GM23338 (cell line): ENCODE data around the gene ANKRD11. TPM values are rescaled to one million over a fixed set of nuclear protein-coding genes. Genes with fewer than 3 reads are reported as not detected.

Experiments
- ATAC-seq: fragments of 200-7000 bp; cut with Tn5 transposase; 3 replicates; pipeline ENCODE4 v1.9.1; 2020
- DNase-seq: peaks from one replicate; pipeline ENCODE4 v3.0.0-alpha.2; 2015; ENCODE audit warnings: low spot score
- H2AFZ ChIP-seq: fragments of 200-600 bp; sonication (generic); 2 replicates; pipeline ENCODE4 v1.8.0; 2016; ENCODE audit warnings: antibody characterized with exemption, mild to moderate bottlenecking, moderate library complexity
- H3F3A ChIP-seq: fragments of 200-600 bp; sonication (generic); replicated peaks from 2 replicates; pipeline ENCODE4 v1.8.0; 2017; ENCODE audit warnings: antibody characterized with exemption, mixed run types, low read depth
- H3K27ac ChIP-seq: fragments of 200-600 bp; sonication (generic); 2 replicates; pipeline ENCODE4 v1.6.1; 2016; ENCODE audit warnings: low read depth
- H3K27me3 ChIP-seq: fragments of 200-600 bp; sonication (generic); 2 replicates; pipeline ENCODE4 v1.8.0; 2016; ENCODE audit warnings: mild to moderate bottlenecking, mixed run types, moderate library complexity; ENCODE audit not compliant: insufficient read depth
- H3K36me3 ChIP-seq: fragments of 200-600 bp; sonication (generic); 2 replicates; pipeline ENCODE4 v1.8.0; 2016; ENCODE audit warnings: mild to moderate bottlenecking; ENCODE audit not compliant: insufficient read depth
- H3K4me1 ChIP-seq: fragments of 200-600 bp; sonication (generic); 2 replicates; pipeline ENCODE4 v1.8.0; 2016; ENCODE audit warnings: mild to moderate bottlenecking, moderate library complexity; ENCODE audit not compliant: insufficient read depth
- H3K4me2 ChIP-seq: fragments of 200-600 bp; sonication (generic); 2 replicates; pipeline ENCODE4 v1.7.1; 2017; ENCODE audit warnings: mixed run types
- H3K4me3 ChIP-seq: fragments of 200-600 bp; sonication (generic); 2 replicates; pipeline ENCODE4 v1.6.1; 2016; ENCODE audit warnings: mixed run types
- H3K79me2 ChIP-seq: fragments of 200-600 bp; sonication (generic); replicated peaks from 2 replicates; pipeline ENCODE4 v1.8.0; 2017; ENCODE audit warnings: mild to moderate bottlenecking; ENCODE audit not compliant: insufficient read depth
- H3K9me2 ChIP-seq: fragments of 200-600 bp; sonication (generic); 2 replicates; pipeline ENCODE4 v1.8.0; 2017; ENCODE audit not compliant: insufficient read depth
- H4K20me1 ChIP-seq: fragments of 200-600 bp; sonication (generic); replicated peaks from 2 replicates; pipeline ENCODE4 v1.8.0; 2017; ENCODE audit warnings: mild to moderate bottlenecking; ENCODE audit not compliant: insufficient read depth
- H3K27ac Mint-ChIP-seq: 2 replicates; pipeline ENCODE4 v1.8.0; 2020; ENCODE audit warnings: inconsistent platforms, mild to moderate bottlenecking, moderate library complexity, mixed read lengths
- H3K27me3 Mint-ChIP-seq: 3 replicates; pipeline ENCODE4 v1.8.0; 2022; ENCODE audit warnings: low read depth, mild to moderate bottlenecking, moderate library complexity, mixed read lengths, inconsistent platforms; ENCODE audit not compliant: insufficient read depth, poor library complexity
- H3K36me3 Mint-ChIP-seq: 3 replicates; pipeline ENCODE4 v1.8.0; 2021; ENCODE audit warnings: low read depth, mild to moderate bottlenecking, inconsistent platforms, moderate library complexity, mixed read lengths
- H3K4me1 Mint-ChIP-seq: 3 replicates; pipeline ENCODE4 v1.8.0; 2020; ENCODE audit warnings: mild to moderate bottlenecking, inconsistent platforms, mixed read lengths
- H3K4me3 Mint-ChIP-seq: 3 replicates; pipeline ENCODE4 v1.8.0; 2021; ENCODE audit warnings: moderate library complexity, mild to moderate bottlenecking, inconsistent platforms, mixed read lengths
- H3K9me3 Mint-ChIP-seq: 3 replicates; pipeline ENCODE4 v1.8.0; 2020; ENCODE audit warnings: moderate library complexity, mild to moderate bottlenecking, inconsistent platforms, mixed read lengths
- CREB1 ChIP-seq: fragments of 250-450 bp; sonication (Bioruptor Pico); IDR thresholded peaks from 2 replicates; pipeline ENCODE4 v1.5.0; 2020; ENCODE audit warnings: low read depth, mild to moderate bottlenecking, moderate library complexity
- CTCF ChIP-seq, 2 experiments: fragments of 200-600 bp in 1 of 2; sonication (generic) in 1 of 2; conservative IDR thresholded peaks; 2 replicates each; pipeline versions ENCODE4 v1.5.1 to v1.6.1; 2016 to 2017; ENCODE audit warnings: antibody characterized with exemption in 2 of 2, low read depth in 2 of 2, mild to moderate bottlenecking in 2 of 2, moderate library complexity in 1 of 2
- ETS1 ChIP-seq: IDR thresholded peaks from 2 replicates; pipeline ENCODE4 v1.6.1; 2016; ENCODE audit warnings: antibody characterized with exemption
- EZH2 ChIP-seq: fragments of 200-600 bp; sonication (generic); IDR thresholded peaks from one replicate; pipeline ENCODE4 v1.8.0; 2017; ENCODE audit warnings: antibody characterized with exemption, mild to moderate bottlenecking, low read depth; ENCODE audit not compliant: unreplicated experiment
- EZH2phosphoT487 ChIP-seq: fragments of 200-600 bp; sonication (generic); IDR thresholded peaks from one replicate; pipeline ENCODE4 v1.8.1; 2018; ENCODE audit warnings: antibody characterized with exemption; ENCODE audit not compliant: unreplicated experiment
- NANOG ChIP-seq: IDR thresholded peaks from 2 replicates; pipeline ENCODE4 v1.6.1; 2016; ENCODE audit warnings: antibody characterized with exemption, borderline replicate concordance
- POLR2AphosphoS5 ChIP-seq: IDR thresholded peaks from 2 replicates; pipeline ENCODE4 v1.6.1; 2016; ENCODE audit warnings: antibody characterized with exemption, low read depth
- REST ChIP-seq: IDR thresholded peaks from one replicate; pipeline ENCODE4 v1.6.1; 2018; ENCODE audit warnings: antibody characterized with exemption; ENCODE audit not compliant: unreplicated experiment
- STAT1 ChIP-seq: IDR thresholded peaks from one replicate; pipeline ENCODE4 v1.6.1; 2016; ENCODE audit warnings: antibody characterized with exemption; ENCODE audit not compliant: unreplicated experiment
- ZNF114 ChIP-seq: fragments of 250-450 bp; sonication (Bioruptor Pico); IDR thresholded peaks from 2 replicates; pipeline ENCODE4 v1.5.0; 2020; ENCODE audit warnings: mild to moderate bottlenecking, moderate library complexity
- polyA plus RNA-seq: library from polyadenylated mRNA; unstranded; fragments of >200 nt; fragmentation: Nextera tagmentation; extraction: Ambion mirVana; gene quantifications from 2 replicates; pipeline ENCODE4 v1.2.1, GENCODE V29; 2016
- total RNA-seq: library from RNA; depleted of rRNA; stranded (reverse); fragments of >200 nt; shearing (Covaris generic); gene quantifications from 2 replicates; pipeline ENCODE4 v1.2.3, GENCODE V29; 2014

The ANKRD11 gene
- total and polyA plus RNA-seq, 2 experiments from 2014 or later = 130 to 159 TPM

GRCh38 chr16:89315791-89316581 lies 174.4 kb downstream of the ANKRD11 start (continued):
- TF ChIP-seq ETS1 (no peak), CTCF (conservative IDR thresholded peaks at IDR 0.05; ENCODE audit: low read depth in 2 of 2) (no peak), CREB1 (CRISPR knock-in tag) (no peak), EZH2phosphoT487 (no peak), POLR2AphosphoS5 (no peak), EZH2 (no peak), ZNF114 (no peak)

GRCh38 chr16:89315271-89315670 lies 175.1 kb downstream of the ANKRD11 start:
- Histone ChIP-seq H4K20me1 (peaks cover 71% of the 10 kb centered on the region), H3K9me2 (no peaks in the 10 kb centered on the region), H3K4me3 (no peak overlapping the region), H3K4me1 (peaks cover 24% of the 10 kb centered on the region), H3K4me2 (no peak overlapping the region), H3K27me3 (no peaks in the 10 kb centered on the region), H3K36me3 (no peaks in the 10 kb centered on the region; the same call in 1 of the 2 replicates), H3K79me2 (peaks cover 100% of the 10 kb centered on the region), H3F3A (peaks cover 3% of the 10 kb centered on the region), H3K27ac (no peak overlapping the region), H2AFZ (no peak overlapping the region)
- Mint-ChIP-seq H3K4me3 (no peak overlapping the region), H3K27me3 (peaks cover 35% of the 10 kb centered on the region), H3K36me3 (peaks cover 39% of the 10 kb centered on the region), H3K27ac (peak overlapping the region; percentile 68; the same call in 1 of the 2 replicates), H3K9me3 (no peaks in the 10 kb centered on the region; the same call in 2 of the 3 replicates), H3K4me1 (peaks cover 60% of the 10 kb centered on the region)
- DNase-seq (no peak), ATAC-seq (no peak)
- TF ChIP-seq ETS1 = no peak
- TF ChIP-seq STAT1 = no peak

- Mint-ChIP-seq H3K4me3 (no peak overlapping the region), H3K27me3 (peaks cover 35% of the 10 kb centered on the region), H3K27ac (peak overlapping the region; percentile 68), H3K36me3 (peaks cover 43% of the 10 kb centered on the region), H3K4me1 (peaks cover 56% of the 10 kb centered on the region), H3K9me3 (no peaks in the 10 kb centered on the region; the same call in 2 of the 3 replicates)
- no peak overlapping the region for H3K4me2 ChIP-seq
- H3K27ac ChIP-seq = no peak overlapping the region
- peaks cover 3% of the 10 kb centered on the region for H3F3A ChIP-seq
- no peak for ATAC-seq
- H3K36me3 ChIP-seq = no peaks in the 10 kb centered on the region; the same call in 1 of the 2 replicates
- H3K27me3 ChIP-seq = no peaks in the 10 kb centered on the region
- H3K9me2 ChIP-seq = no peaks in the 10 kb centered on the region
- no peak for DNase-seq
- no peak overlapping the region for H2AFZ ChIP-seq
- H3K4me3 ChIP-seq = no peak overlapping the region
- peaks cover 70% of the 10 kb centered on the region for H4K20me1 ChIP-seq
- H3K79me2 ChIP-seq = peaks cover 100% of the 10 kb centered on the region
- peaks cover 24% of the 10 kb centered on the region for H3K4me1 ChIP-seq
- TF ChIP-seq STAT1 (no peak), CTCF (conservative IDR thresholded peaks at IDR 0.05; ENCODE audit: low read depth in 2 of 2) (no peak), ETS1 (no peak), REST (no peak), NANOG (no peak)
These were observed 175.5 kb downstream of the ANKRD11 start for GRCh38 chr16:89314854-89315253.
